Endothelial cell of umbilical vein (primary cell): ENCODE data around the gene QRICH2. TPM values are rescaled to one million over a fixed set of nuclear protein-coding genes. Genes with fewer than 3 reads are reported as not detected.

ENCODE experiments used
- BruUV-seq: library from RNA; stranded (reverse); fragments of 400-500 nt; replicated peaks from 2 replicates; lab custom pipeline; 2021; lab: Mats Ljungman, UMichigan
- CTCF ChIA-PET: fragments of 300-600, 350-600 bp; sonication (Branson Sonifier 250); formaldehyde crosslinking; loops from one replicate; lab custom pipeline; 2021; ENCODE audit warnings: antibody characterized with exemption, inconsistent platforms; lab: Charles Lee
- POLR2A ChIA-PET: fragments of 300-600, 350-600 bp; sonication (Branson Sonifier 250); formaldehyde crosslinking; loops from one replicate; lab custom pipeline; 2021; ENCODE audit warnings: antibody characterized with exemption, inconsistent platforms; lab: Charles Lee
- DNase-seq: peaks from one replicate; pipeline ENCODE4 v3.0.0-alpha.2; 2011; ENCODE audit warnings: low read depth, low spot score
- FAIRE-seq: peaks from 2 replicates; lab custom pipeline; 2011; peaks lifted over from hg19 to GRCh38; lab: Jason Lieb, UNC
- H2AFZ ChIP-seq: 2 replicates; pipeline ENCODE4 v1.6.0; 2012; ENCODE audit warnings: low read depth, low read length, control low read depth, inconsistent platforms
- H3K27ac ChIP-seq: 2 replicates; pipeline ENCODE4 v1.5.1; 2011; ENCODE audit warnings: low read depth, mild to moderate bottlenecking, control low read depth, low read length, moderate library complexity; ENCODE audit not compliant: insufficient read depth
- H3K27me3 ChIP-seq, 2 experiments: 2 replicates each; pipeline versions ENCODE4 v1.6.0 to v1.6.1; 2011; ENCODE audit warnings: low read length in 2 of 2, mixed read lengths in 1 of 2; ENCODE audit not compliant: control insufficient read depth in 2 of 2, insufficient read depth in 2 of 2
- H3K36me3 ChIP-seq, 2 experiments: 2 replicates in 1 of 2; 3 replicates in 1 of 2; pipeline ENCODE4 v1.5.1; 2011; ENCODE audit warnings: low read length in 2 of 2, mild to moderate bottlenecking in 1 of 2, moderate library complexity in 1 of 2; ENCODE audit not compliant: control insufficient read depth in 2 of 2, insufficient read depth in 2 of 2; ENCODE audit errors: extremely low read depth in 1 of 2
- H3K4me1 ChIP-seq: 3 replicates; pipeline ENCODE4 v1.5.1; 2011; ENCODE audit warnings: mild to moderate bottlenecking, low read length; ENCODE audit not compliant: control insufficient read depth, insufficient read depth; ENCODE audit errors: extremely low read depth
- H3K4me2 ChIP-seq: 2 replicates; pipeline ENCODE4 v1.6.1; 2011; ENCODE audit warnings: low read length, control low read depth, mixed read lengths; ENCODE audit not compliant: insufficient read depth
- H3K4me3 ChIP-seq, 3 experiments: fragments of 200-600 bp in 1 of 3; sonication (generic), shearing (Covaris generic) in 1 of 3; replicated peaks in 1 of 3; 2 replicates each; pipeline ENCODE4 v1.5.1; 2011 to 2016; ENCODE audit warnings: control low read depth in 3 of 3, low read length in 3 of 3, mild to moderate bottlenecking in 2 of 3, inconsistent platforms in 1 of 3, low read depth in 1 of 3, moderate library complexity in 1 of 3; ENCODE audit not compliant: insufficient read depth in 1 of 3
- H3K79me2 ChIP-seq: 2 replicates; pipeline ENCODE4 v1.6.0; 2012; ENCODE audit warnings: low read length, inconsistent platforms; ENCODE audit not compliant: control insufficient read depth, insufficient read depth
- H3K9ac ChIP-seq: replicated peaks from 2 replicates; pipeline ENCODE3; 2011; ENCODE audit warnings: low read length, control low read depth; ENCODE audit not compliant: insufficient read depth; ENCODE audit errors: extremely low read depth
- H3K9me1 ChIP-seq: replicated peaks from 3 replicates; pipeline ENCODE4 v1.6.0; 2011; ENCODE audit warnings: mild to moderate bottlenecking, low read length; ENCODE audit not compliant: control insufficient read depth, insufficient read depth; ENCODE audit errors: extremely low read depth
- H3K9me3 ChIP-seq: replicated peaks from 2 replicates; pipeline ENCODE4 v1.5.1; 2012; ENCODE audit warnings: low read length, inconsistent platforms; ENCODE audit not compliant: control insufficient read depth, insufficient read depth
- H4K20me1 ChIP-seq: replicated peaks from 2 replicates; pipeline ENCODE3; 2011; ENCODE audit warnings: mild to moderate bottlenecking, low read length; ENCODE audit not compliant: control insufficient read depth, insufficient read depth; ENCODE audit errors: extremely low read depth
- CTCF ChIP-seq, 2 donors: IDR thresholded peaks; 1 replicate in 1 of 2; 2 replicates in 1 of 2; pipeline ENCODE4 v1.5.1; 2011; ENCODE audit warnings: low read length in 2 of 2, mild to moderate bottlenecking in 2 of 2, moderate library complexity in 2 of 2, control low read depth in 1 of 2, inconsistent platforms in 1 of 2, low read depth in 1 of 2; ENCODE audit not compliant: insufficient read depth in 1 of 2; ENCODE audit errors: extremely low read depth in 1 of 2
- EZH2 ChIP-seq: IDR thresholded peaks from 2 replicates; pipeline ENCODE4 v1.6.1; 2012; ENCODE audit warnings: borderline replicate concordance, low read depth, mild to moderate bottlenecking, moderate library complexity, low read length, inconsistent platforms; ENCODE audit not compliant: severe bottlenecking
- FOS ChIP-seq: IDR thresholded peaks from 2 replicates; pipeline ENCODE4 v1.6.1; 2011; ENCODE audit warnings: mild to moderate bottlenecking, low read length, moderate library complexity, borderline replicate concordance; ENCODE audit not compliant: insufficient read depth
- GATA2 ChIP-seq: IDR thresholded peaks from 2 replicates; pipeline ENCODE4 v1.7.0; 2011; ENCODE audit warnings: low read depth, mild to moderate bottlenecking, moderate library complexity, mixed read lengths, low read length; ENCODE audit not compliant: insufficient read length, insufficient read depth
- JUN ChIP-seq: IDR thresholded peaks from 2 replicates; pipeline ENCODE4 v1.6.1; 2011; ENCODE audit warnings: borderline replicate concordance, low read depth; ENCODE audit not compliant: insufficient read length, insufficient read depth
- MAX ChIP-seq: IDR thresholded peaks from 2 replicates; pipeline ENCODE4 v1.6.1; 2011; ENCODE audit not compliant: insufficient read depth, insufficient read length
- MYC ChIP-seq: IDR thresholded peaks from one replicate; pipeline ENCODE4 v1.6.1; 2011; ENCODE audit warnings: mild to moderate bottlenecking, low read depth, low read length
- POLR2A ChIP-seq: IDR thresholded peaks from 2 replicates; pipeline ENCODE4 v1.6.1; 2012; ENCODE audit warnings: low read depth, mild to moderate bottlenecking, control low read depth, low read length
- POLR2AphosphoS5 ChIP-seq: IDR thresholded peaks from 2 replicates; pipeline ENCODE4 v1.6.1; 2012; ENCODE audit warnings: low read depth, mild to moderate bottlenecking, control low read depth, low read length, moderate library complexity; ENCODE audit not compliant: insufficient read depth
- dilution Hi-C: fragments of 300-500 bp; cut with MboI; formaldehyde crosslinking; loops from one replicate; pipeline ENCODE4 v1.15.0; 2019; ENCODE audit warnings: low sequenced_read_pairs; ENCODE audit not compliant: extremely low pct_ligation_motif_present
- intact Hi-C: fragments of 100-400 bp; cut with micrococcal nuclease; formaldehyde crosslinking; loops from one replicate; pipeline ENCODE4 v1.10.0; 2022
- polyA plus RNA-seq, 4 experiments: library from polyadenylated mRNA; depleted of rRNA in 3 of 4; stranded (reverse) in 3 of 4; unstranded in 1 of 4; fragments of >200 nt; gene quantifications; 2 replicates each; pipeline versions ENCODE4 v1.2.1 to v1.2.3, GENCODE V29; 2011 to 2012; ENCODE audit warnings: missing spikeins in 1 of 4
- total RNA-seq: library from RNA; stranded (reverse); gene quantifications from 2 replicates; pipeline ENCODE4 v1.2.3, GENCODE V29; 2021

The QRICH2 gene
- total and polyA plus RNA-seq, 2 donors (not counting 3 experiments of a cell fraction or from before 2014, with no cell fraction given), result 6.7 to 9.6 TPM

- intact Hi-C loops (loop anchor here (10.0 kb wide), 1 partner anchor 192 kb away; the partner anchor contains the start of gene RHBDF2), dilution Hi-C loops (no loop called here)
- ChIA-PET CTCF (interaction anchor here (1.1 kb wide), 1 partner anchor 85 kb away, joined by 3 read pairs; no protein-coding TSS in a partner anchor), POLR2A (no interaction called here)
- Histone ChIP-seq H3K4me2 (no peak overlapping the region), H3K27me3 (no peaks in the 10 kb centered on the region), H3K4me3 (no peak overlapping the region), H3K36me3 (peaks cover 15 to 23% of the 10 kb centered on the region in 2 experiments), H3K9me3 (no peaks in the 10 kb centered on the region), H2AFZ (no peak overlapping the region), H3K9me1 (no peaks in the 10 kb centered on the region), H3K4me1 (peaks cover 30% of the 10 kb centered on the region), H4K20me1 (peaks cover 2% of the 10 kb centered on the region), H3K79me2 (peaks cover 2% of the 10 kb centered on the region), H3K9ac (no peak overlapping the region), H3K27ac (no peak overlapping the region)
- TF ChIP-seq MAX (no peak), POLR2A (no peak), EZH2 (no peak), GATA2 (no peak), FOS (no peak), JUN (no peak), MYC (no peak), CTCF (IDR thresholded peaks at IDR 0.05; ENCODE audit: extremely low read depth in 1 of 2, insufficient read depth in 1 of 2, low read depth in 1 of 2, low read length in 2 of 2) (no peak), POLR2AphosphoS5 (no peak)
- no peak for DNase-seq
- FAIRE-seq, result no peak
- BruUV-seq, result no TSS peak
These were observed 4.7 kb upstream of the QRICH2 start for GRCh38 chr17:76312735-76313134.
